ENCODE results near the gene BATF3.

The BATF3 gene

GRCh38 chr1:212684521-212685090 is 15.0 kb downstream of the BATF3 start:
- no peak for DNase-seq (ENCODE audit: low spot score)

GRCh38 chr1:212684076-212684475 is 15.6 kb downstream of the BATF3 start:
- DNase-seq (ENCODE audit: low spot score): no peak

GRCh38 chr1:212683357-212683722 is 16.3 kb downstream of the BATF3 start:
- DNase-seq (ENCODE audit: low spot score): no peak

DNA sequence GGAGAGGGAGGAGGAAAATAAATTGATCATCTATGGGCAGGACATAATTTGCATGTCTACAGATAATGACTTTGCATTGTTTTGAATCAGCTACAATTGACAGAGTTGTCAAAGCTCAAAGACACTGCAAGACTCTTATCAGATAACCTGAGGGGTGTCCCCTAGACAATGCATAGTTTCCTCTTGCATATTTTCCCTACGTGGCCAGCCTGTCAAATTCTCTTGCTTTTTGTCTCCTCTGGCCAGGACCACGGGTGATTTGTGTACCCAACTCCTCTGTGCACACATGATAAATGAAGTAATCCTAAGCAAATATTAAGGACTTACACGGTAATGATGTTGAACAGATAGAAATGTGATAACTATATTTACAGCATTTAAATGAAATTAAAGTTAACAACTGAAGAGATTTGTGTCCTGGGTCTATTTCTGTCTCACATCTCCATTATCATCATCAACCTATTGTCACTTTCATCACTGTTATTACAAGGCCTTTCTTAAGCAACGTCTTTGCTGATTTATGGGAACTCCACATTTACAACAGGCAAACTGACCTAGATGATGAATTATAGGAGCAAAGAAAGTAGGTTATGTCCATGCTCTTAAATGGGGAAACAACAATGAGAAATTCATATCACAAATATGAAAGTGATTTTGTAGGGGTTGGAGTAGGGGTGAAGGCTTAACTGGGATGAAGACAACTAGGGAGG is 18.8 kb downstream of the BATF3 start:
- DNase-seq (ENCODE audit: low spot score): no peak

GRCh38 chr1:212678456-212679410 is 20.9 kb downstream of the BATF3 start:
- DNase-seq (ENCODE audit: low spot score): no peak

GRCh38 chr1:212677573-212677972 is 22.1 kb downstream of the BATF3 start:
- DNase-seq (ENCODE audit: low spot score): no peak

GRCh38 chr1:212677136-212677535 is 22.5 kb downstream of the BATF3 start:
- no peak for DNase-seq (ENCODE audit: low spot score)

- no peak for DNase-seq (ENCODE audit: low spot score)
These were observed 24.0 kb downstream of the BATF3 start for GRCh38 chr1:212675675-212676074.

DNA sequence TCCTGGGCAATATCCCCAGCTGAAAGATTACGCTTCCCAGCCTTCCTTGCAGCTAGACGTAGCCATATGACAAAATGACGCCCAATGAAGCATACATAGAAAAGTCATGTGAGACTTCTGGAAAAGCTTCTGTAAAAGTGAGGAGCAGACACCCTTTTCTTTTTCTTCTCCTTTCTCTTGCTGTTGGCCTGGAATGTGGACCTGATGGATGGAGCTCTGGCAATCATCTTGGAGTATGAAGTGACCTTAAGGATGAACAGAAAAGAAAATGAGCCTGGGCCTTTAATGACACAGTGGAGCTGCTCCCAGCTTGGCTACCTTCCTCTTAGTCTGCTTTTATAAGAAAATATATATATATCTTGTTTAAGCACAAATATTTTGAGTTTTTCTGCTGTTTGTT is 24.8 kb downstream of the BATF3 start:
- no peak for DNase-seq (ENCODE audit: low spot score)

GRCh38 chr1:212671342-212672031 is 28.2 kb downstream of the BATF3 start:
- DNase-seq (ENCODE audit: low spot score): peak; percentile 32

- no peak for DNase-seq (ENCODE audit: low spot score)
These were observed 28.8 kb downstream of the BATF3 start for GRCh38 chr1:212670882-212671281.

GRCh38 chr1:212670301-212670700 is 29.3 kb downstream of the BATF3 start:
- no peak for DNase-seq (ENCODE audit: low spot score)

DNA sequence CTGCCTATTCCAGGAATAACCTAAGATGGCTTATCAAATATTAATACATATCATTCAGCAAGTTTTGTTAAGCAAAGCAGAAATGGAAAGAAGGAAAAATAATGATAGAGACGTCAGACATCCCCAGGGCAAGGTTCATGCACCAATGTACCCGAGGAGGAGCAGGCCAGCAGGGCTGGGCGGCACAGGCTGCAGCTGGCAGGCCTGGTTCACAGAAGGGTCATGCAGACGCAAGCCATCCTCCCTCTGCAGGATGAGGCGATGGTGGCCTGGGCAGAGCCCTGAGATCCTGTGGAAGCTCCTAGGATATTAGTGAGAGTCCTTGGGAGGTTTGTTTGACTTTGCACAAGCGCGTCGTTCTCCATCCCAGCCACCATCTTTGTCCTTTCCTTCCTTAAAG is 30.0 kb downstream of the BATF3 start:
- DNase-seq (ENCODE audit: low spot score): no peak

DNA sequence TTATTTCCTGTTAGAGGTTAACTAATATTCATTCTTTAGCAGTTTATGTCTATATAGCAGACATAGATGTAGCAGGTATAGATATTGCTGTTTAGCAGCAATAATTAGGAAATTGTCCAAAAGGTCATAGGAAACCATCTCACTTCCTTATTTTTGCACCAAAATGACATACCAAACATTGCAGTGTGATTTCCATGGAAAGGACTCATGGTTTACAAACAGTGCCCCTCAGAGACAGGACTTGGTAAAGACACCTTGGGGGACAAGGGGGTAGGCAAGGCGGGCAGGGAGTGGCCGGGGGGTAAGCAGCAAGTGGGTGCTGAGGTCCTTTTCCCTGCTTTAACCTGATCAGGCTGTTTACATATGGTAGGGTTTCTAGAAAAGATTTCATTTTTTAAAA is 30.5 kb downstream of the BATF3 start:
- DNase-seq (ENCODE audit: low spot score): no peak

GRCh38 chr1:212668477-212668876 is 31.2 kb downstream of the BATF3 start:
- DNase-seq (ENCODE audit: low spot score): no peak

DNA sequence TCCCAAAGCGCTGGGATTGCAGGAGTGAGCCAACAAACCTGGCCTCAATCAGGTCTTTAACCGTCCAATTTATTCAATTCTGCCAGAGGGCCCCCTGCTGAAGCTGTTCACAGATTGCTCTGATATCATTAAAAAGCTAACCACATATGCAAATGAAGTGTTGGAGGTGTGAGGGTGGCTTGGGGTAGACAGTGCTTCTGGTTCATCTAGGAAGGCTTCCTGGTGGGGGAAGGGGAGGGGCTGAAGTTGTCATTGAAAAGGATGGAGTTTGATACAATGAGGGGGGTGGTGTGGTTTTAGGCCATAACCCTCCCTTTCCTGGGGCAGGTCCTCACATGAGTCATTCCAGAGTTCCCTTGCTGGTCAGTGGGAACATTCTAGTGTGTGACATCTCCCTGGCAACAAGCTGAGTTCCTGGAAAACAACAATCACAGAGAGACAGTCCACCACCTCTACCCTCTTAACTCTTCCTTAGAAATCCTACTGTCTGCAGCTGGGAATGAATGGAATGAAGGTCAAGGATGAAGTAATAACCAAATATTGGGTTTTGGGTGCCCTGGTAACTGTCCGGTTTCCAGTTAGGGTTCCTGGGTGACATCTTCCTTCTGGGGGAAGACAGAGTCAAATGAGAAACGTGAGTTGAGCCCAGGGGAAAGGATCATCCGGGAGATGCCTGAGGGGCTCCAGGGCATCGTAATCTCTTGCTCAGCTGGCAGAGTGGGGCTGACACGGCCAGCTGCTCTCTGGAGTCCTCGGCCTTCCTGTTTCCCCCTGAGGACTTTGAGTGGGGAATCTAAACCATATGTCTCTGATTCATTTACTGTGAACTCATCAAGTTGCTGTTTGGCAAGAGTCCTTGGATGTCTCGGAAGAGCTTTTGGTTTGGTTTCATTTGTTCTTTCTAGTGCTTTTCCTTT is 32.2 kb downstream of the BATF3 start:
- DNase-seq (ENCODE audit: low spot score): peak; percentile 50

DNA sequence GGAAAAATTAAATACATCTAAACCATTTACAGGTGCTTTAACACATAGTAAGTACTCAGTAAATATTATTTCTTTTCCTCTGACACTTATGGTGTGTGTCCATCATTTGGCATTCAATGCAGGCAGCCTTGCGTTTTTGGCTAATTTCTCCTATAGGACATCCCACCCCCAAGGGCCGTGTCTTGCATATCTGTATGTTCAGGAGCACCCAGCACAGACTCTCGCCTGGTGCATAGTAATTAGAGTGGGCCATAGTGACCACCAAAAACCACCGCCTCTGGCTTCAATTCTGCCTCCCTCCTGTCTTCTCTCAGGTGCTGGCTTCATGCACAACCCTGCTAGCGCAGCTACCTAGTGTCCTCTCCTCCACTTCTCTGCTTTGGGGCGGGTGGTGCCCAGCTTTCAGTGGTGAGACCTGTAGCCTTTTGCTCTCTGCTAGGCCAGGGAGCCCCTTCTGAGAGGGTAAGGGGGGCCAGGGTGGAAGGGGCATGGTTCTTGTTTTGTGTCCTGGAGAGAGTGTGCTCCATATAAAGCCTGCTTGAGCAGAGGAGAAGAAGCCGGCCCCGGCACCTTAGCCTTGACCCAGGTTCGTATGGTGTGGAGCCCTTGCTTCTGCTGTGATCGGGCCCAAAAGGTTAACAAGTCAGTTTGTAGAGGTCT is 33.4 kb downstream of the BATF3 start:
- DNase-seq (ENCODE audit: low spot score): no peak

DNA sequence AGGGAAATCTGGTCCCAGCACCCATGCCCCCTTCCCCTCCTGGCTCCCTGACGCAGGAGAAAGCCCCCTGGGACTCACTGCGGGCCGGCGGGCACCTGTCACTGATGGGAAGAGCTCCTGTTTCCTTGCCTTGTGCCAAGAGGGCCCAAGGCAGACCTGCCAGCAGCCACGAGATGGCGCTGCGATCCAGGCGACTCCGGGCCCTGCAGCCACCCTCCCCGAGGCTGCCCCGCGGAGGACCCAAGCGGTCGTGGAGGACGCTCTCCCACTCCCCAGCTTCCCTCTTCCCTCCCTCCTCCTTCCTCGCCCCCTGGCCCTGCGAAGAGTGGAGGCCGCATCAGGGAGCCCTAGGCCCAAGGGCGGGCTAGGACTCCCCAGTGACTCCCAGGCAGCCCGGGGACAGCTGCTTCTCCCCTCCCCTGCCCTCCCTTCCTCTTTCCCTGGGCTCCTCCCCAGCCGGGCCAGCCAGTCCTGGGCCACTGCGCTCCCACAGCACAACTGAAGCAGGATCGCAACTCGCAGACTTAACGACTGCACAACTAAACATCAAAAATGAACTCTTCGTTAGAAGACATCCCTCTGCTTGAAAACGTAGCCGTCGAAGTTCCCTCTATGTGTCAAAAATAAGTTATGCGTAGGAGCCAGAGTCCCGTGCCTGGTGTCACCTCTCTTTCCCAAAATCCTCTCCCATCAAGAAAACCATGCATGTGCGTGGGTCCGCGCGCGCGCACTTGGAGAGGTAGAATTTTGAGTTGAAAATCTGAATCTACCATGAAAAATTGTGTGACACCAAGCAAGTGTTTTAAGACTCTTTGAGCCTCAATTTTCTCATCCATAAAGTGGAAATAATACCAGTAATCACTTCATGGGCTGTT is 34.2 kb downstream of the BATF3 start:
- DNase-seq (ENCODE audit: low spot score): peak; percentile 76

- no peak for DNase-seq (ENCODE audit: low spot score)
These were observed 35.0 kb downstream of the BATF3 start for GRCh38 chr1:212664409-212665199.
